HepG2 (cell line): ENCODE measurements around the gene YTHDF1. TPM values are rescaled to one million over a fixed set of nuclear protein-coding genes. Genes with fewer than 3 reads are reported as not detected.

Experiments used
- ATAC-seq: fragments of 200-7000 bp; cut with Tn5 transposase; 3 replicates; pipeline ENCODE4 v1.9.1; 2020; ENCODE audit warnings: mild to moderate bottlenecking, moderate library complexity
- BruUV-seq: library from RNA; stranded (reverse); fragments of 400-500 nt; replicated peaks from 2 replicates; lab custom pipeline; 2021; lab: Mats Ljungman, UMichigan
- CTCF ChIA-PET: fragments of 300-600 bp; formaldehyde crosslinking; extraction: SDS; loops from one replicate; lab custom pipeline; 2021; ENCODE audit warnings: low total read pairs, inconsistent platforms, low intra/inter-chr PET ratio; lab: Yijun Ruan, JAX
- POLR2A ChIA-PET: fragments of 350-600 bp; sonication (Branson Sonifier 250); formaldehyde crosslinking; loops from one replicate; lab custom pipeline; 2020; ENCODE audit warnings: antibody characterized with exemption, inconsistent platforms; lab: Yijun Ruan, JAX
- DNase-seq: peaks from one replicate; pipeline ENCODE4 v3.0.0-alpha.2; 2015; ENCODE audit warnings: low spot score
- FAIRE-seq: peaks from 3 replicates; lab custom pipeline; 2011; peaks lifted over from hg19 to GRCh38; lab: Jason Lieb, UNC
- H2AFZ ChIP-seq: one replicate; pipeline ENCODE4 v1.6.1; 2011; ENCODE audit warnings: low read length, inconsistent platforms
- H3K27ac ChIP-seq: fragments of 300-600 bp; 3 replicates; pipeline ENCODE4 v1.8.0; 2011; ENCODE audit warnings: mixed run types, mild to moderate bottlenecking, mixed read lengths, low read length, inconsistent platforms; ENCODE audit not compliant: insufficient read depth; ENCODE audit errors: extremely low read length
- H3K27me3 ChIP-seq, 2 experiments: fragments of 200-600 bp in 1 of 2; 2 replicates in 1 of 2; 3 replicates in 1 of 2; pipeline versions ENCODE4 v1.6.0 to v1.8.0; 2011; ENCODE audit warnings: low read length in 2 of 2, mild to moderate bottlenecking in 2 of 2, moderate library complexity in 2 of 2, inconsistent platforms in 1 of 2; ENCODE audit not compliant: insufficient read depth in 2 of 2, control insufficient read depth in 1 of 2
- H3K36me3 ChIP-seq, 2 experiments: fragments of 200-600 bp in 1 of 2; replicated peaks in 1 of 2; 2 replicates in 1 of 2; 3 replicates in 1 of 2; pipeline versions ENCODE4 v1.5.1 to v1.8.0; 2011; ENCODE audit warnings: low read length in 2 of 2, inconsistent platforms in 1 of 2; ENCODE audit not compliant: insufficient read depth in 2 of 2, control insufficient read depth in 1 of 2
- H3K4me1 ChIP-seq: 2 replicates; pipeline ENCODE4 v1.5.1; 2012; ENCODE audit warnings: low read length, inconsistent platforms; ENCODE audit not compliant: insufficient read depth
- H3K4me2 ChIP-seq: 2 replicates; pipeline ENCODE4 v1.6.0; 2011; ENCODE audit warnings: low read depth, low read length, inconsistent platforms
- H3K4me3 ChIP-seq, 3 experiments: fragments of 200-600 bp in 1 of 3; sonication (generic), shearing (Covaris generic) in 1 of 3; replicated peaks in 1 of 3; 2 replicates each; pipeline ENCODE4 v1.5.1; 2011 to 2016; ENCODE audit warnings: low read length in 3 of 3, inconsistent platforms in 2 of 3, low read depth in 2 of 3, mild to moderate bottlenecking in 2 of 3, control low read depth in 1 of 3, mixed read lengths in 1 of 3; ENCODE audit not compliant: insufficient read depth in 1 of 3
- H3K79me2 ChIP-seq: one replicate; pipeline ENCODE4 v1.6.1; 2011; ENCODE audit warnings: low read length, inconsistent platforms; ENCODE audit not compliant: insufficient read depth
- H3K9ac ChIP-seq: 2 replicates; pipeline ENCODE4 v1.6.0; 2011; ENCODE audit warnings: mild to moderate bottlenecking, low read depth, low read length, inconsistent platforms; ENCODE audit not compliant: insufficient read depth
- H3K9me3 ChIP-seq: 2 replicates; pipeline ENCODE4 v1.5.1; 2012; ENCODE audit warnings: mild to moderate bottlenecking, low read length
- H4K20me1 ChIP-seq: 2 replicates; pipeline ENCODE4 v1.6.0; 2011; ENCODE audit warnings: inconsistent platforms, mild to moderate bottlenecking, low read length, moderate library complexity; ENCODE audit not compliant: insufficient read depth
- AGO2 ChIP-seq: fragments of 200-400 bp; formaldehyde crosslinking; optimal IDR thresholded peaks from 2 replicates; pipeline ENCODE3; 2017; ENCODE audit warnings: mild to moderate bottlenecking, low read depth, low read length, moderate library complexity
- BCL6 ChIP-seq: IDR thresholded peaks from 2 replicates; pipeline ENCODE4 v1.6.1; 2016; ENCODE audit warnings: missing genetic modification reagents, missing compliant biosample characterization
- CTCF ChIP-seq: sonication (generic); formaldehyde crosslinking; IDR thresholded peaks from 2 replicates; pipeline ENCODE4 v1.5.0; 2020; ENCODE audit warnings: mild to moderate bottlenecking, missing genetic modification reagents, moderate library complexity
- FOXA1 ChIP-seq, 2 experiments: fragments of 450-650 bp in 1 of 2; sonication (generic) in 1 of 2; formaldehyde crosslinking in 1 of 2; IDR thresholded peaks; 2 replicates each; pipeline versions ENCODE4 v1.4.0 to v1.6.1; 2016 to 2020; ENCODE audit warnings: missing genetic modification reagents in 1 of 2
- GABPA ChIP-seq, 2 experiments: IDR thresholded peaks; 2 replicates each; pipeline ENCODE4 v1.6.1; 2011 to 2016; ENCODE audit warnings: low read depth in 2 of 2, low read length in 1 of 2, missing biosample characterization in 1 of 2, missing genetic modification characterization in 1 of 2
- GATA4 ChIP-seq: sonication (generic); IDR thresholded peaks from 2 replicates; pipeline ENCODE4 v1.6.1; 2016; ENCODE audit warnings: antibody characterized with exemption, low read depth, borderline replicate concordance
- IRF1 ChIP-seq: sonication (generic); formaldehyde crosslinking; IDR thresholded peaks from 2 replicates; pipeline ENCODE4 v1.4.0; 2020; ENCODE audit warnings: low read depth, mild to moderate bottlenecking, missing genetic modification reagents
- NFE2 ChIP-seq: sonication (generic); formaldehyde crosslinking; IDR thresholded peaks from 2 replicates; pipeline ENCODE4 v1.4.0; 2020; ENCODE audit warnings: missing genetic modification reagents
- PAX8 ChIP-seq: sonication (generic); formaldehyde crosslinking; IDR thresholded peaks from 2 replicates; pipeline ENCODE4 v1.8.0; 2022; ENCODE audit warnings: mild to moderate bottlenecking, missing genetic modification reagents, borderline replicate concordance
- RFXANK ChIP-seq: IDR thresholded peaks from 2 replicates; pipeline ENCODE4 v1.6.1; 2016
- SYNCRIP ChIP-seq: fragments of 200-400 bp; formaldehyde crosslinking; IDR thresholded peaks from 2 replicates; pipeline ENCODE4 v1.6.1; 2018; ENCODE audit warnings: mild to moderate bottlenecking, low read depth, low read length; ENCODE audit not compliant: insufficient read depth
- TOE1 ChIP-seq: sonication (generic); formaldehyde crosslinking; IDR thresholded peaks from 2 replicates; pipeline ENCODE4 v1.4.0; 2020; ENCODE audit warnings: mild to moderate bottlenecking, missing genetic modification reagents
- XRCC5 ChIP-seq: fragments of 200-400 bp; formaldehyde crosslinking; optimal IDR thresholded peaks from 2 replicates; pipeline ENCODE3; 2017; ENCODE audit warnings: mild to moderate bottlenecking, low read length
- ZFP36L2 ChIP-seq: sonication (generic); formaldehyde crosslinking; IDR thresholded peaks from 2 replicates; pipeline ENCODE4 v1.4.0; 2020; ENCODE audit warnings: missing genetic modification reagents
- ZNF234 ChIP-seq: sonication (generic); formaldehyde crosslinking; conservative IDR thresholded peaks from 2 replicates; pipeline ENCODE4 v1.5.1; 2020; ENCODE audit warnings: mild to moderate bottlenecking, missing genetic modification reagents
- ZNF251 ChIP-seq: sonication (generic); formaldehyde crosslinking; IDR thresholded peaks from 2 replicates; pipeline ENCODE4 v1.9.0; 2021; ENCODE audit warnings: mild to moderate bottlenecking, missing genetic modification reagents
- ZNF333 ChIP-seq: sonication (generic); formaldehyde crosslinking; IDR thresholded peaks from 2 replicates; pipeline ENCODE4 v1.4.0; 2020; ENCODE audit warnings: mild to moderate bottlenecking, missing genetic modification reagents, borderline replicate concordance
- ZNF510 ChIP-seq: sonication (generic); formaldehyde crosslinking; IDR thresholded peaks from 2 replicates; pipeline ENCODE4 v1.4.0; 2020; ENCODE audit warnings: low read depth, mild to moderate bottlenecking, missing genetic modification reagents
- ZNF580 ChIP-seq: IDR thresholded peaks from 2 replicates; pipeline ENCODE4 v1.6.1; 2016; ENCODE audit warnings: low read depth, borderline replicate concordance
- ZNF7 ChIP-seq: IDR thresholded peaks from 2 replicates; pipeline ENCODE4 v1.6.1; 2016; ENCODE audit warnings: missing biosample characterization, missing genetic modification reagents
- ZNF709 ChIP-seq: sonication (generic); formaldehyde crosslinking; IDR thresholded peaks from 2 replicates; pipeline ENCODE4 v1.5.0; 2020; ENCODE audit warnings: mild to moderate bottlenecking, missing genetic modification reagents
- ZNF878 ChIP-seq: sonication (generic); formaldehyde crosslinking; IDR thresholded peaks from 2 replicates; pipeline ENCODE4 v1.8.1; 2023; ENCODE audit warnings: mild to moderate bottlenecking, missing genetic modification reagents, moderate library complexity
- ZSCAN30 ChIP-seq: sonication (generic); formaldehyde crosslinking; IDR thresholded peaks from 2 replicates; pipeline ENCODE4 v1.5.0; 2020; ENCODE audit warnings: mild to moderate bottlenecking, missing genetic modification reagents
- WGBS: methylation state at CpG from one replicate; pipeline ENCODE4 v1.1.6; 2017; ENCODE audit warnings: low lambda C conversion rate; 5-methylcytosine and 5-hydroxymethylcytosine counted together
- in situ Hi-C: cut with HindIII; loops from 2 replicates; pipeline ENCODE4 v1.10.0; 2017; ENCODE audit warnings: low pct_unique_long_range_greater_than_20kb; ENCODE audit not compliant: extremely low pct_ligation_motif_present
- intact Hi-C: fragments of 100-400 bp; cut with micrococcal nuclease; formaldehyde crosslinking; loops from one replicate; pipeline ENCODE4 v1.10.0; 2022; ENCODE audit not compliant: unreplicated experiment
- polyA plus RNA-seq, 8 experiments: library from polyadenylated mRNA; depleted of rRNA in 3 of 8; stranded (reverse) in 7 of 8; unstranded in 1 of 8; fragments of >200 nt; fragmentation: Illumina TruSeq in 4 of 8; extraction: Trizol in 4 of 8; gene quantifications; 2 replicates each; pipeline versions ENCODE4 v1.2.1 to v1.2.3, GENCODE V29; 2011 to 2016; ENCODE audit warnings: low read depth in 4 of 8, missing spikeins in 1 of 8, mixed read lengths in 1 of 8; ENCODE audit not compliant: insufficient read depth in 1 of 8
- total RNA-seq, 5 experiments: library from RNA; depleted of rRNA; stranded (reverse); fragments of >200 nt; fragmentation: Illumina TruSeq; extraction: Trizol; gene quantifications; 2 replicates each; pipeline ENCODE4 v1.2.3, GENCODE V29; 2016; ENCODE audit warnings: low read depth in 1 of 5

YTHDF1 gene
- total and polyA plus RNA-seq, 2 of the 13 experiments (the other 11 are each of a cell fraction or from before 2014, with no cell fraction given): 34.5 to 37.7 TPM

- Histone ChIP-seq H3K9ac (no peak overlapping the region), H3K36me3 (no peaks in the 10 kb centered on the region), H3K79me2 (no peaks in the 10 kb centered on the region), H2AFZ (no peak overlapping the region), H3K4me2 (no peak overlapping the region), H3K4me3 (no peak overlapping the region), H3K27ac (no peak overlapping the region), H4K20me1 (peaks cover 2% of the 10 kb centered on the region; the same call in 1 of the 2 replicates), H3K9me3 (no peaks in the 10 kb centered on the region), H3K27me3 (peaks cover under 1 to 14% of the 10 kb centered on the region in 2 experiments; a peak in 2 of 5 replicates), H3K4me1 (no peaks in the 10 kb centered on the region)
- FAIRE-seq: no peak
- ChIA-PET CTCF (no interaction called here), POLR2A (no interaction called here)
- peak; percentile 26; the same call in 2 of the 3 replicates for ATAC-seq
- in situ Hi-C loops: no loop called here
- peak; percentile 27 for DNase-seq
- no TSS peak for BruUV-seq
- intact Hi-C loops: no loop called here
- 24% methylated on average over 7 of the region's 8 CpGs for WGBS
- TF ChIP-seq FOXA1 (IDR thresholded peaks at IDR 0.05) (no peak), FOXA1 (CRISPR knock-in tag; IDR thresholded peaks at IDR 0.05) (peak; percentile 16; the same call in 1 of the 2 replicates), PAX8 (CRISPR knock-in tag) (no peak), SYNCRIP (no peak), ZNF234 (CRISPR knock-in tag) (no peak), GATA4 (no peak), ZNF510 (no peak), ZFP36L2 (CRISPR knock-in tag) (no peak), ZNF333 (CRISPR knock-in tag) (no peak), ZNF878 (CRISPR knock-in tag) (no peak), NFE2 (CRISPR knock-in tag) (no peak), ZNF251 (CRISPR knock-in tag) (no peak), ZNF709 (CRISPR knock-in tag) (no peak), ZNF7 (peak; percentile 62; the same call in 1 of the 2 replicates), RFXANK (CRISPR knock-in tag) (no peak), XRCC5 (peak; percentile 62), IRF1 (CRISPR knock-in tag) (no peak), ZNF580 (CRISPR knock-in tag) (no peak), TOE1 (CRISPR knock-in tag) (no peak), AGO2 (no peak), BCL6 (no peak), GABPA (IDR thresholded peaks at IDR 0.05; ENCODE audit: low read depth, low read length) (no peak), GABPA (CRISPR knock-in tag; IDR thresholded peaks at IDR 0.05; ENCODE audit: low read depth) (no peak), CTCF (0 out of 2 replicates have a peak, but pooled peaks have one; percentile 7), ZSCAN30 (CRISPR knock-in tag) (no peak)
These were observed 29.2 kb downstream of the YTHDF1 start for GRCh38 chr20:63186528-63187316.
